ENCODE data around the gene C17orf67. TPM values are rescaled to one million over a fixed set of nuclear protein-coding genes. Genes with fewer than 3 reads are reported as not detected.
A peak's percentile ranks its signal among the peaks of the same experiment; 100 is the strongest.

C17orf67 gene
- total RNA-seq, result 2.7 TPM

DNA sequence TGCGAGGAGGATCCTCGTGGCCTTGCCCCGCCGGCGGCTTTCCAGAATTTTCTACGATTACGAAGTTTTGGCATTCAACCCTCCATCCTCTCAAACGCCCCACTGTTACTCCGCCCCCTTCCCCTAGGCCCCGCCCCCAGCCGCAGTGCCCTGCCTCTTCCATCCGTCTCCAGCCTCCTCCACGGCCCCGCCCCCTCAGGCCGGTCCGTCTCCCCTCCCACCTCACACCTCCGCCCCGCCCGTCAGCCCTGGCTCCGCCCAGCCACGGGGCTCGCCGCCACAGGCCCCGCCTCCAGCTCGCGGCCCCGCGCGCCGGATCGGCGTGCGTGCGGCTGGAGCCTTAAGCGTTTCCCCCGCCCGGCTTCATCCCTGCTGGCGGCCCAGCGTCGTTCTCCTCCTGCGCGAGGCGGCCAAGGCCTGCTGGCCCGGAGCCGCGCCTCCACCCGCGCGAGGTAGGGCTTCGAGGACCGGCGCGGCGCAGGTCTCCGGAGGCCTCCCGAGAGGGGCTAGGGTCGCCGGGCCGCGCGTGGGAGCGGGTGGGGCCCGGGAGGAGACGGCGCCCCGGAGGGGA, at the start of gene C17orf67, which contains the start of gene DGKE:
TSS of gene C17orf67 (minus strand) at position 112 of the 571 bp plus-strand sequence. CDS start 18,110 bp downstream, outside the sequence.
TSS of gene DGKE (plus strand) at position 343 of the 571 bp plus-strand sequence. CDS start 645 bp downstream, outside the sequence.
- Histone ChIP-seq H3K27me3 (no peaks in the 10 kb centered on the region), H3K4me1 (peaks cover 57% of the 10 kb centered on the region), H3K4me3 (peak within 1 kb of the TSS; percentile 82 to 93), H3K36me3 (no peaks in the 10 kb centered on the region), H3K9me3 (no peaks in the 10 kb centered on the region), H3K27ac (peak within 1 kb of the TSS; percentile 97)
- DNase-seq (ENCODE audit: extremely low spot score in 2 of 2), result peak in 1 of 2 donors; percentile 99
- TF ChIP-seq CTCF (IDR thresholded peaks at IDR 0.05) (peak in 1 of 3 experiments; percentile 5), POLR2A (IDR thresholded peaks at IDR 0.05) (peak in 1 of 2 donors; percentile 76), POLR2AphosphoS5 (IDR thresholded peaks at IDR 0.05; ENCODE audit: insufficient read depth in 1 of 2, low read depth in 1 of 2) (peak in 1 of 2 donors; percentile 33)
- intact Hi-C loops (cut with DNase I), result loop anchor here (5.0 kb wide), 1 partner anchor 78 kb away; the partner anchor contains the start of gene TRIM25

DNA sequence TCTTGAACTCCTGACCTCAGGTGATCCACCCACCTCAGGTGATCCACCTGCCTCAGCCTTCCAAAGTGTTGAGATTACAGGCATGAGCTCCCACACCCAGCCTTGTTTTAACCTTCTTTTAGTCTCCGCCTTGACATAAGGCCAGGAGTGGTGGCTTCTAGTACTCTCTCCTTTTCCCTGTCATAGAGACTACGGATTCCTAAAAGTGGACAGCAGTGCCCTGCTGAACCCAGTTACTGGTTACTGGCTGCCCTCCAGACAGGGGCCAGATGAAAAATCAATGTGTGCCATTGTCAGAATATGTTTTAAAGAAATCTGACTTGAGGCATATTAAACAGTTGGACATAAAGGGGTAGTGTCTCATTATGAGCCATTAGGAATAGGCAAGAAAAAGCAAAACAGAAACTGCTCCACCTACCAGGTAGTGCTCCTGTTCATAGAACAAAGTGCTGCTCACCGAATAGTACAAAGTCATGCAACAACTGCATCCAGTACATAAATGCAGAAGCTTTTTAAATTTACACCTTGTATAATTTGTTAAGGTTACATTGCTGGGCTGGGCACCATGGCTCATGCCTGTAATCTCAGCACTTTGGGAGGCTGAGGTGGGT, 48.1 kb upstream of the C17orf67 start:
- intact Hi-C loops (cut with DNase I), result no loop called here

GRCh38 chr17:56880571-56880970, 46.9 kb upstream of the C17orf67 start:
- intact Hi-C loops (cut with DNase I), result no loop called here

More for the DNA sequence above, 48.1 kb upstream of the C17orf67 start:
- Histone ChIP-seq H3K27me3 (no peaks in the 10 kb centered on the region), H3K36me3 (no peaks in the 10 kb centered on the region), H3K4me3 (no peak overlapping the region), H3K9me3 (no peaks in the 10 kb centered on the region), H3K4me1 (no peaks in the 10 kb centered on the region), H3K27ac (no peak overlapping the region)
- DNase-seq (ENCODE audit: extremely low spot score in 2 of 2), result no peak
- TF ChIP-seq POLR2A (IDR thresholded peaks at IDR 0.05) (no peak), CTCF (IDR thresholded peaks at IDR 0.05) (no peak), POLR2AphosphoS5 (IDR thresholded peaks at IDR 0.05; ENCODE audit: insufficient read depth in 1 of 2, low read depth in 1 of 2) (no peak)

GRCh38 chr17:56880133-56880532, 46.4 kb upstream of the C17orf67 start:
- H3K4me1 ChIP-seq, result no peaks in the 10 kb centered on the region
- H3K36me3 ChIP-seq, result no peaks in the 10 kb centered on the region
- TF ChIP-seq POLR2AphosphoS5 (IDR thresholded peaks at IDR 0.05; ENCODE audit: insufficient read depth in 1 of 2, low read depth in 1 of 2) (no peak), POLR2A (IDR thresholded peaks at IDR 0.05) (no peak), CTCF (IDR thresholded peaks at IDR 0.05) (no peak)
- no peaks in the 10 kb centered on the region for H3K9me3 ChIP-seq
- no peak overlapping the region for H3K27ac ChIP-seq
- no peaks in the 10 kb centered on the region for H3K27me3 ChIP-seq
- intact Hi-C loops (cut with DNase I), result no loop called here
- no peak overlapping the region for H3K4me3 ChIP-seq
- DNase-seq (ENCODE audit: extremely low spot score in 2 of 2), result no peak

More at GRCh38 chr17:56880571-56880970, 46.9 kb upstream of the C17orf67 start:
- Histone ChIP-seq H3K27ac (no peak overlapping the region), H3K36me3 (no peaks in the 10 kb centered on the region), H3K27me3 (no peaks in the 10 kb centered on the region), H3K4me1 (no peaks in the 10 kb centered on the region), H3K4me3 (no peak overlapping the region), H3K9me3 (no peaks in the 10 kb centered on the region)
- TF ChIP-seq CTCF (IDR thresholded peaks at IDR 0.05), result no peak
- TF ChIP-seq POLR2AphosphoS5 (IDR thresholded peaks at IDR 0.05; ENCODE audit: insufficient read depth in 1 of 2, low read depth in 1 of 2), result no peak
- no peak for TF ChIP-seq POLR2A (IDR thresholded peaks at IDR 0.05)
- DNase-seq (ENCODE audit: extremely low spot score in 2 of 2), result no peak

DNA sequence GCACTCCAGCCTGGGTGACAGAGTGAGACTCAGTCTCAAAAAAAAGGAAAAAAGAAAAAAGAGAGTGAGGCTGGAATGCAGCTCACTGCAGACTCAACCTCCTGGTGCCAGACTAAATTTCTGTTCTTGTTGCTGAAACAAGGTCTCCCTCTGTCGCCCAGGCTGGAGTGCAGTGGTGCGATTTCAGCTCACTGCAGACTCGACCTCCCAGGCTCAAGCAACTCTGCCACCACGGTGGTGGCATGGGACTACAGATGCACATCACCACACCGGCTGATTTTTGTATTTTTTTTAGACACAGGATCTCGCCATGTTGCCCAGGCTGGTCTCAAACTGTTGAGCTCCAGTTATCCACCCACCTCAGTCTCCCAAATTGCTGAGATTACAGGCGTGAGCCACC, 45.6 kb upstream of the C17orf67 start:
- Histone ChIP-seq H3K9me3 (no peaks in the 10 kb centered on the region), H3K36me3 (no peaks in the 10 kb centered on the region), H3K4me3 (no peak overlapping the region), H3K4me1 (no peaks in the 10 kb centered on the region), H3K27ac (no peak overlapping the region), H3K27me3 (no peaks in the 10 kb centered on the region)
- no peak for DNase-seq (ENCODE audit: extremely low spot score in 2 of 2)
- intact Hi-C loops (cut with DNase I), result no loop called here
- no peak for TF ChIP-seq POLR2A (IDR thresholded peaks at IDR 0.05)
- TF ChIP-seq CTCF (IDR thresholded peaks at IDR 0.05), result no peak
- TF ChIP-seq POLR2AphosphoS5 (IDR thresholded peaks at IDR 0.05; ENCODE audit: insufficient read depth in 1 of 2, low read depth in 1 of 2), result no peak
